Progenitor cell of endocrine pancreas (in vitro differentiated cells): ENCODE measurements around the gene DSCAML1. TPM values are rescaled to one million over a fixed set of nuclear protein-coding genes. Genes with fewer than 3 reads are reported as not detected.

Source experiments
- DNase-seq: peaks from one replicate; pipeline ENCODE4 v3.0.0; 2021; ENCODE audit warnings: low spot score; ENCODE audit not compliant: unreplicated experiment
- H3K27ac Mint-ChIP-seq: 2 replicates; pipeline ENCODE4 v1.8.0; 2021; ENCODE audit warnings: mild to moderate bottlenecking, moderate library complexity, mixed read lengths
- H3K27me3 Mint-ChIP-seq: 2 replicates; pipeline ENCODE4 v1.8.0; 2021; ENCODE audit warnings: mixed read lengths
- H3K36me3 Mint-ChIP-seq: 2 replicates; pipeline ENCODE4 v1.8.0; 2022; ENCODE audit warnings: mixed read lengths; ENCODE audit not compliant: insufficient read depth
- H3K4me1 Mint-ChIP-seq: 2 replicates; pipeline ENCODE4 v1.8.0; 2021; ENCODE audit warnings: low read depth, mixed read lengths
- H3K4me3 Mint-ChIP-seq: 2 replicates; pipeline ENCODE4 v1.8.0; 2021; ENCODE audit warnings: low read depth, mild to moderate bottlenecking, moderate library complexity, mixed read lengths
- H3K9me3 Mint-ChIP-seq: 2 replicates; pipeline ENCODE4 v1.8.0; 2021; ENCODE audit warnings: low read depth, mixed read lengths
- total RNA-seq: library from RNA; stranded (reverse); gene quantifications from 2 replicates; pipeline ENCODE4 v1.2.1, GENCODE V29; 2021
- TF ChIP-seq, protein P1 (sequence below): fragments of 200-600 bp; sonication (generic); IDR thresholded peaks from one replicate; pipeline ENCODE4 v1.5.0; 2021; ENCODE audit warnings: antibody characterized with exemption, mild to moderate bottlenecking; ENCODE audit not compliant: unreplicated experiment

DSCAML1 gene
- total RNA-seq, 1 donor from 2014 or later: 2.7 TPM

DNA sequence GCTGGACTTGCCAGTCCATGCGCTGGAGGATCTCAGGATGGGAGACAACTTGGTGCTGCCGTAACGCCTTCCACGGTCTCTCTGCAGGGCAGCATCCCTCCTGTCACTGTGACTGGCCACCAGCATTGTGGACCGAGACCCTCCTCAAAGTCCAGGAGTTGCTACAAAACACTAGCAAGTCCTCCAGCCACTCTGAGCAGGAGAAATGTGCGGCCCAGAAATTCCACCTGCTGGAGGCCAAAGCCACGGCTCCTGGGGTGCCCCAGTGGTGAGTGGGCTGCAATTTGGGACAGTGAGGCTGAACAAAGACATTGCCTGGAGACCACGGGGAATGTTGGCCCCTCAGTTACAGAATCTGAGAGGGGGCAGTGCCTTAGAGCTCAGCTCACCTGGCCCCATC is 6.9 kb upstream of the DSCAML1 start:
- Mint-ChIP-seq H3K27ac (no peak overlapping the region), H3K4me1 (peaks cover 1% of the 10 kb centered on the region), H3K27me3 (peaks cover 48% of the 10 kb centered on the region), H3K4me3 (no peak overlapping the region), H3K36me3 (no peaks in the 10 kb centered on the region), H3K9me3 (no peaks in the 10 kb centered on the region)
- TF ChIP-seq, protein P1, sequence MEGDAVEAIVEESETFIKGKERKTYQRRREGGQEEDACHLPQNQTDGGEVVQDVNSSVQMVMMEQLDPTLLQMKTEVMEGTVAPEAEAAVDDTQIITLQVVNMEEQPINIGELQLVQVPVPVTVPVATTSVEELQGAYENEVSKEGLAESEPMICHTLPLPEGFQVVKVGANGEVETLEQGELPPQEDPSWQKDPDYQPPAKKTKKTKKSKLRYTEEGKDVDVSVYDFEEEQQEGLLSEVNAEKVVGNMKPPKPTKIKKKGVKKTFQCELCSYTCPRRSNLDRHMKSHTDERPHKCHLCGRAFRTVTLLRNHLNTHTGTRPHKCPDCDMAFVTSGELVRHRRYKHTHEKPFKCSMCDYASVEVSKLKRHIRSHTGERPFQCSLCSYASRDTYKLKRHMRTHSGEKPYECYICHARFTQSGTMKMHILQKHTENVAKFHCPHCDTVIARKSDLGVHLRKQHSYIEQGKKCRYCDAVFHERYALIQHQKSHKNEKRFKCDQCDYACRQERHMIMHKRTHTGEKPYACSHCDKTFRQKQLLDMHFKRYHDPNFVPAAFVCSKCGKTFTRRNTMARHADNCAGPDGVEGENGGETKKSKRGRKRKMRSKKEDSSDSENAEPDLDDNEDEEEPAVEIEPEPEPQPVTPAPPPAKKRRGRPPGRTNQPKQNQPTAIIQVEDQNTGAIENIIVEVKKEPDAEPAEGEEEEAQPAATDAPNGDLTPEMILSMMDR: no peak
- DNase-seq: no peak

DNA sequence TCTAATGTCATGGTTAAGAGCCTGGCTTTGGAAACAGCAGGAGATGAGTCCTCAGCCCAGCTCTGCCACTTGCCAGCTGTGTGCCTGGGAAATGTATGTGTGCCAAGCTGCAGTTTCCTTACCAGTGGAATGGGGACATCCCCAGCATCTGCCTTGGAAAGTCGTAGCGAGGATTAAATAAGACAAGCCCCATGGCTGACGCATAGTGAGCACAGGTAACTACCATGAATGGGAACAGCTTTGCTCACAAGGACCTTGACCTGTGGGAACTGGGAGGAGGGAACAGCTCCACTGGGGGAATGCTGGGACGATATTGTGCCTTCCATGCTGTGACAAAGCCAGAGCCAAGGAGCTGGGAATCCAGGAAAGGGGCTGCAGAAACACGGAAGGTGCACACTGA is 2.6 kb upstream of the DSCAML1 start:
- Mint-ChIP-seq H3K9me3 (no peaks in the 10 kb centered on the region), H3K27ac (no peak overlapping the region)

GRCh38 chr11:117796456-117796871 is 552 bp downstream of the DSCAML1 start:
- no peak overlapping the region for H3K27ac Mint-ChIP-seq
- no peaks in the 10 kb centered on the region for H3K9me3 Mint-ChIP-seq
- H3K36me3 Mint-ChIP-seq: no peaks in the 10 kb centered on the region
- TF ChIP-seq, protein P1: no peak
- no peak for DNase-seq
- peaks cover 80% of the 10 kb centered on the region for H3K27me3 Mint-ChIP-seq
- peaks cover 2% of the 10 kb centered on the region for H3K4me1 Mint-ChIP-seq
- peak overlapping the region; percentile 65 for H3K4me3 Mint-ChIP-seq

More for the DNA sequence above, 2.6 kb upstream of the DSCAML1 start:
- Mint-ChIP-seq H3K4me1 (peaks cover 2% of the 10 kb centered on the region), H3K36me3 (no peaks in the 10 kb centered on the region), H3K4me3 (no peak overlapping the region), H3K27me3 (peaks cover 61% of the 10 kb centered on the region)
- TF ChIP-seq, protein P1: no peak
- no peak for DNase-seq

GRCh38 chr11:117795638-117796455 is 1.2 kb downstream of the DSCAML1 start:
- peak overlapping the region; percentile 77 for H3K27ac Mint-ChIP-seq
- DNase-seq: no peak
- H3K9me3 Mint-ChIP-seq: no peaks in the 10 kb centered on the region
- H3K4me1 Mint-ChIP-seq: peaks cover 2% of the 10 kb centered on the region
- peaks cover 83% of the 10 kb centered on the region for H3K27me3 Mint-ChIP-seq
- H3K4me3 Mint-ChIP-seq: peak overlapping the region; percentile 65
- TF ChIP-seq, protein P1: no peak
- no peaks in the 10 kb centered on the region for H3K36me3 Mint-ChIP-seq

GRCh38 chr11:117794772-117795629 is 2.0 kb downstream of the DSCAML1 start:
- Mint-ChIP-seq H3K4me3 (peak overlapping the region; percentile 31), H3K36me3 (no peaks in the 10 kb centered on the region), H3K27me3 (peaks cover 84% of the 10 kb centered on the region), H3K9me3 (no peaks in the 10 kb centered on the region), H3K4me1 (peaks cover 2% of the 10 kb centered on the region), H3K27ac (no peak overlapping the region)
- no peak for DNase-seq
- TF ChIP-seq, protein P1: no peak
